Sigmoid colon (tissue), 7 donors: ENCODE results near the gene ADAMTS19. TPM values are rescaled to one million over a fixed set of nuclear protein-coding genes. Genes with fewer than 3 reads are reported as not detected.
A peak's percentile ranks its signal among the peaks of the same experiment; 100 is the strongest.

Experiments used
- DNase-seq: peaks from one replicate; pipeline ENCODE4 v3.0.0-alpha.2; 2019
- H3K27ac ChIP-seq, 4 donors: fragments of 200-600 bp; sonication (generic); one replicate each; pipeline ENCODE4 v1.5.1; 2016 to 2019; ENCODE audit warnings: mild to moderate bottlenecking in 1 of 4
- H3K27me3 ChIP-seq, 3 donors: fragments of 200-600 bp; sonication (generic); one replicate each; pipeline ENCODE4 v1.5.1; 2019; ENCODE audit warnings: mild to moderate bottlenecking in 1 of 3
- H3K36me3 ChIP-seq, 4 donors: fragments of 200-600 bp; sonication (generic); one replicate each; pipeline ENCODE4 v1.5.1; 2016 to 2019
- H3K4me1 ChIP-seq, 4 donors: fragments of 200-600 bp; sonication (generic); one replicate each; pipeline ENCODE4 v1.5.1; 2017 to 2019
- H3K4me3 ChIP-seq, 4 donors: fragments of 200-600 bp; sonication (generic); one replicate each; pipeline ENCODE4 v1.5.1; 2017 to 2019; ENCODE audit warnings: mild to moderate bottlenecking in 2 of 4, moderate library complexity in 1 of 4
- H3K9me3 ChIP-seq, 4 donors: fragments of 200-600 bp in 3 of 4; sonication (generic) in 3 of 4; one replicate each; pipeline versions ENCODE4 v1.5.1 to v1.6.1; 2013 to 2019
- CTCF ChIP-seq, 4 experiments: fragments of 450-650 bp in 3 of 4; fragments of 200-600 bp in 1 of 4; IDR thresholded peaks; one replicate each; pipeline ENCODE4 v1.5.1; 2016 to 2019; ENCODE audit warnings: antibody characterized with exemption in 4 of 4, mild to moderate bottlenecking in 3 of 4, moderate library complexity in 2 of 4
- EP300 ChIP-seq, 4 donors: sonication (generic); formaldehyde crosslinking; IDR thresholded peaks; one replicate each; pipeline ENCODE4 v1.6.1; 2017; ENCODE audit warnings: antibody characterized with exemption in 4 of 4
- POLR2A ChIP-seq, 2 donors: fragments of 450-650 bp; IDR thresholded peaks; one replicate each; pipeline ENCODE4 v1.6.1; 2016; ENCODE audit warnings: antibody characterized with exemption in 2 of 2, mild to moderate bottlenecking in 2 of 2, moderate library complexity in 2 of 2
- POLR2AphosphoS5 ChIP-seq, 4 donors: sonication (generic); formaldehyde crosslinking; IDR thresholded peaks; one replicate each; pipeline ENCODE4 v1.6.1; 2017; ENCODE audit warnings: antibody characterized with exemption in 4 of 4
- WGBS, 2 donors: extraction: QIAGEN DNeasy Blood & Tissue Kit; methylation state at CpG; one replicate each; pipeline ENCODE4 v1.1.7; 2013; 5-methylcytosine and 5-hydroxymethylcytosine counted together
- intact Hi-C: fragments of 100-400 bp; cut with DNase I; formaldehyde crosslinking; loops from one replicate; pipeline ENCODE4 v1.15.1; 2023
- polyA plus RNA-seq, 3 donors: library from polyadenylated mRNA; stranded (reverse); fragments of 200-250 nt; gene quantifications; one replicate each; pipeline ENCODE4 v1.2.3, GENCODE V29; 2013
- total RNA-seq, 4 donors: library from RNA; depleted of rRNA; stranded (reverse); fragments of >200 nt; gene quantifications; one replicate each; pipeline ENCODE4 v1.1.0, GENCODE V29; 2016
- donor health status: healthy with polysubstance abuse.
- donor health status: Bipolar disorder and iron deficiency.
- donor health status: healthy.

Gene ADAMTS19
- total and polyA plus RNA-seq, 7 donors, result 0.16 to 8.9 (median 2.1) TPM; not detected in 2

DNA sequence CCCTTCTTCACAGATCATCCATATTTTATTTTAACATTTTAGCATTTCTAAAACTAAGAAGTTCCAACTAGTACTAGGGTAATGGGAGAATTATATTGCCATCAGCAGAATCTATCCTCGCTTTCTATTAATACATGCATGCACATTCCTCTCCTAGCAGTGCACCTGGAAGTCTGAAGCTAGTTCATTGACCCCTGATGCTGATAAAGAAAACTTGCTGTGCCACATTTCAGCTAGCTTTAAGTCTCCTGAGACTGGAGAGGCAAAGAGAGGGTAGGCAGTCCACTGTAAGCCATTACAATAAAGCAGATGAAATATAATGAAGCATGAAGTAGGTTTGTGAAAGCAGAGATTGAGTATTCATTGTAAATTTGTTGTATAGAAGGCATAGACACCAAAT is 303.6 kb downstream of the ADAMTS19 start:
- no peaks in the 10 kb centered on the region for H3K9me3 ChIP-seq
- intact Hi-C loops, result no loop called here
- no peak overlapping the region for H3K4me3 ChIP-seq
- H3K36me3 ChIP-seq, result no peaks in the 10 kb centered on the region
- DNase-seq, result no peak
- TF ChIP-seq EP300 (IDR thresholded peaks at IDR 0.05) (no peak), POLR2A (IDR thresholded peaks at IDR 0.05) (no peak), CTCF (IDR thresholded peaks at IDR 0.05) (no peak), POLR2AphosphoS5 (IDR thresholded peaks at IDR 0.05) (no peak)
- H3K4me1 ChIP-seq, result no peaks in the 10 kb centered on the region
- no peaks in the 10 kb centered on the region for H3K27me3 ChIP-seq
- WGBS, 2 donors, result 88 to 89% methylated on average over 1 of the region's 1 CpG
- H3K27ac ChIP-seq, result no peak overlapping the region

DNA sequence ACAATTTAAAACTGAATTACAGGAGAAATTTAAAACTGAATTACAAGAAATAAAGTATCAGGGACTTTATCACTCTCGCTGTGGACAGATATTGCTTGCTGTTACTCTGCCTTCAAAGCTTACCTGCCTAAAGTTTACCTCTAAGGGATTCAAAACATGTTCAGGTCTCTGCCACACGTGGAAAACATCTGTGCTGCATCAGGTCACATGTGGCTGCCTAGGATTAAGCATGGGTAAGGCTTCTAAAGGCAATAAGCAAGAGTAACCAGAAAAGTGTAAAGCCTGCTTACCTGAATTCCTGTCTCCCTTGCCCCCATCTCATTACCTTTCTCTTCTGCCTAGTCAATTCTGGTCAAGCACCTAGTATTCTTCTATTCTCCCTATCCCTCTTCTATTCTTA is 306.7 kb downstream of the ADAMTS19 start:
- Histone ChIP-seq H3K27ac (no peak overlapping the region), H3K36me3 (no peaks in the 10 kb centered on the region), H3K9me3 (no peaks in the 10 kb centered on the region), H3K27me3 (no peaks in the 10 kb centered on the region), H3K4me3 (no peak overlapping the region), H3K4me1 (no peaks in the 10 kb centered on the region)
- DNase-seq, result no peak
- WGBS, 2 donors, result 59 to 81% methylated on average over 2 of the region's 2 CpGs
- TF ChIP-seq POLR2A (IDR thresholded peaks at IDR 0.05) (no peak), POLR2AphosphoS5 (IDR thresholded peaks at IDR 0.05) (no peak), EP300 (IDR thresholded peaks at IDR 0.05) (no peak), CTCF (IDR thresholded peaks at IDR 0.05) (no peak)
- intact Hi-C loops, result loop anchor here (5.0 kb wide), 3 partner anchors 654 to 1554 kb away; no protein-coding TSS in a partner anchor

DNA sequence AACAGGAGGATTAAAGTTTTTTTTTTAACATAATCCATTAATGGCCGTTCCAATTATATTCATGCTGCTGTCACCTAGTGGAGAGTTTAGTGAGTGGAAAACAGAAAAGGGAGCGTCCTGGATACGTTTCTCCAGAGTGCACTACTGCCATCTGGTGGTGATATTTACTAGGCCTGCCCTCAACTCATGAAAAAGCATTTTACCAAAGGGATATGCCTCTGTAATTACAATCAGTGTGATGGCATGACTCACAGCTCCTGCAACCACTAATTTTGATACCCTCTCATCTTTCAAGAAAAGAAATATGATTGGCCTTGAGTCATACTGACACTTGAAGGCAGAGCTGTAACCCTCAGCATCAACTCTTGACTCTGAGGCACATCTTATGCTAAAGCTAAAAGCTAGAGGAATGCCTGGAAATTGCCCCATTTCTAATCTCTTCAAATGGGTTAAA is 307.9 kb downstream of the ADAMTS19 start:
- TF ChIP-seq CTCF (IDR thresholded peaks at IDR 0.05), result peak; percentile 82 to 96 (median 89)
- no peak for TF ChIP-seq EP300 (IDR thresholded peaks at IDR 0.05)
- no peaks in the 10 kb centered on the region for H3K9me3 ChIP-seq
- H3K4me3 ChIP-seq, result no peak overlapping the region
- intact Hi-C loops, result loop anchor here (5.0 kb wide), 3 partner anchors 656 to 1556 kb away; no protein-coding TSS in a partner anchor
- WGBS, 2 donors, result 0% methylated on average over 3 of the region's 3 CpGs
- H3K27ac ChIP-seq, result no peak overlapping the region
- no peaks in the 10 kb centered on the region for H3K36me3 ChIP-seq
- no peaks in the 10 kb centered on the region for H3K27me3 ChIP-seq
- H3K4me1 ChIP-seq, result no peaks in the 10 kb centered on the region
- DNase-seq, result peak; percentile 72

- H3K9me3 ChIP-seq, result no peaks in the 10 kb centered on the region
- WGBS, 2 donors, result 30 to 61% methylated on average over 6 of the region's 6 CpGs
- H3K27me3 ChIP-seq, result no peaks in the 10 kb centered on the region
- intact Hi-C loops, result loop anchor here (5.0 kb wide), 3 partner anchors 656 to 1556 kb away; no protein-coding TSS in a partner anchor
- H3K27ac ChIP-seq, result no peak overlapping the region
- no peak overlapping the region for H3K4me3 ChIP-seq
- no peaks in the 10 kb centered on the region for H3K4me1 ChIP-seq
- DNase-seq, result no peak
- TF ChIP-seq POLR2AphosphoS5 (IDR thresholded peaks at IDR 0.05), result no peak
- no peak for TF ChIP-seq POLR2A (IDR thresholded peaks at IDR 0.05)
- no peak for TF ChIP-seq EP300 (IDR thresholded peaks at IDR 0.05)
- no peak for TF ChIP-seq CTCF (IDR thresholded peaks at IDR 0.05)
- H3K36me3 ChIP-seq, result no peaks in the 10 kb centered on the region
These were observed 308.6 kb downstream of the ADAMTS19 start for GRCh38 chr5:129768735-129769134.
